Stimulated activated CD4-positive, alpha-beta T cell treated with anti-CD3 and anti-CD28 coated beads, Interleukin-2, amount 100 ng/mL, for 48 hours (primary cell): ENCODE results near the gene LDLR.
"Not testable (repeated sequence)": the region's sequence is repeated elsewhere in the genome, so short reads cannot be mapped to it uniquely, and the experiment has no call there.

Source experiments
- DNase-seq, 2 donors: peaks; one replicate each; pipeline ENCODE4 v3.0.0-alpha.2; 2020

LDLR gene

GRCh38 chr19:11111117-11111770 is 22.0 kb downstream of the LDLR start:
- DNase-seq = no peak

- DNase-seq = no peak
Observed at GRCh38 chr19:11111771-11112144, 22.5 kb downstream of the LDLR start.

- DNase-seq = no peak
Observed at GRCh38 chr19:11113140-11113708, 24.0 kb downstream of the LDLR start.

GRCh38 chr19:11115042-11115441 is 25.8 kb downstream of the LDLR start:
- no peak for DNase-seq

DNA sequence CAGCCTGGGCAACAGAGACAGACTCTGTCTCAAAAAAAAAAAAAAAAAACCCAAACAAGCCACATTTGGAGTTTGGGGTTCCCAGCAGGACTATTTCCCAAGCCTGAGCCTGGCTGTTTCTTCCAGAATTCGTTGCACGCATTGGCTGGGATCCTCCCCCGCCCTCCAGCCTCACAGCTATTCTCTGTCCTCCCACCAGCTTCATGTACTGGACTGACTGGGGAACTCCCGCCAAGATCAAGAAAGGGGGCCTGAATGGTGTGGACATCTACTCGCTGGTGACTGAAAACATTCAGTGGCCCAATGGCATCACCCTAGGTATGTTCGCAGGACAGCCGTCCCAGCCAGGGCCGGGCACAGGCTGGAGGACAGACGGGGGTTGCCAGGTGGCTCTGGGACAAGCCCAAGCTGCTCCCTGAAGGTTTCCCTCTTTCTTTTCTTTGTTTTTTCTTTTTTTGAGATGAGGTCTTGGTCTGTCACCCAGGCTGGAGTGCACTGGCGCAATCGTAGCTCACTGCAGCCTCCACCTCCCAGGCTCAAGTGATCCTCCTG is 26.7 kb downstream of the LDLR start:
- DNase-seq = no peak

GRCh38 chr19:11116507-11116906 is 27.2 kb downstream of the LDLR start:
- no peak for DNase-seq

DNA sequence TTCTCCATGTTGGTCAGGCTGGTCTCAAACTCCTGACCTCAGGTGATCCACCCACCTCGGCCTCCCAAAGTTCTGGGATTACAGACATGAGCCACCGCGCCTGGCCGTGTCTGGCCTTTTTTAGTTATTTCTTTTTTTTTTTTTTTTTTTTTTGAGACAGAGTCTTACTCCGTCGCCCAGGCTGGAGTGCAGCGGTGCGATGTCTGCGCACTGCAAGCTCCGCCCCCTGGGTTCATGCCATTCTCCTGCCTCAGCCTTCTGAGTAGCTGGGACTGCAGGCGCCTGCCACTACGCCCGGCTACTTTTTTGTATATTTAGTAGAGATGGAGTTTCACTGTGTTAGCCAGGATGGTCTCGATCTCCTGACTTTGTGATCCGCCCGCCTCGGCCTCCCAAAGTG is 32.7 kb downstream of the LDLR start:
- not testable (repeated sequence) for DNase-seq

DNA sequence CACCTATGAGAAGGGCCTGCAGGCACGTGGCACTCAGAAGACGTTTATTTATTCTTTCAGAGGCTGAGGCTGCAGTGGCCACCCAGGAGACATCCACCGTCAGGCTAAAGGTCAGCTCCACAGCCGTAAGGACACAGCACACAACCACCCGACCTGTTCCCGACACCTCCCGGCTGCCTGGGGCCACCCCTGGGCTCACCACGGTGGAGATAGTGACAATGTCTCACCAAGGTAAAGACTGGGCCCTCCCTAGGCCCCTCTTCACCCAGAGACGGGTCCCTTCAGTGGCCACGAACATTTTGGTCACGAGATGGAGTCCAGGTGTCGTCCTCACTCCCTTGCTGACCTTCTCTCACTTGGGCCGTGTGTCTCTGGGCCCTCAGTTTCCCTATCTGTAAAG is 33.9 kb downstream of the LDLR start:
- no peak for DNase-seq

DNA sequence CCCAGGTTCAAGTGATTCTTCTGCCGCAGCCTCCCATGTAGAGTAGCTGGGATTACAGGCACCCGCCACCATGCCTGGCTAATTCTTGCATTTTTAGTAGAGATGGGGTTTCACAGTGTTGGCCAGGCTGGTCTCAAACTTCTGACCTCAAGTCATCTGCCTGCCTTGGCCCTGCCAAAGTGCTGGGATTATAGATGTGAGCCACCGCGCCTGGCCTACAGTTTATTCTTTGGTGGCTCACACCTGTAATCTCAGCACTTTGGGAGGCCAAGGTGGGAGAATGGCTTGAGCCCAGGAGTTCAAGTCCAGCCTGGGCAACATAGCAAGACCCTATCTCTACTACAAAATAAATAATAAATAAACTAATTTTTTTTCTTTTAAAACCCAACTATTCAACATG is 34.9 kb downstream of the LDLR start:
- DNase-seq = not testable (repeated sequence)

DNA sequence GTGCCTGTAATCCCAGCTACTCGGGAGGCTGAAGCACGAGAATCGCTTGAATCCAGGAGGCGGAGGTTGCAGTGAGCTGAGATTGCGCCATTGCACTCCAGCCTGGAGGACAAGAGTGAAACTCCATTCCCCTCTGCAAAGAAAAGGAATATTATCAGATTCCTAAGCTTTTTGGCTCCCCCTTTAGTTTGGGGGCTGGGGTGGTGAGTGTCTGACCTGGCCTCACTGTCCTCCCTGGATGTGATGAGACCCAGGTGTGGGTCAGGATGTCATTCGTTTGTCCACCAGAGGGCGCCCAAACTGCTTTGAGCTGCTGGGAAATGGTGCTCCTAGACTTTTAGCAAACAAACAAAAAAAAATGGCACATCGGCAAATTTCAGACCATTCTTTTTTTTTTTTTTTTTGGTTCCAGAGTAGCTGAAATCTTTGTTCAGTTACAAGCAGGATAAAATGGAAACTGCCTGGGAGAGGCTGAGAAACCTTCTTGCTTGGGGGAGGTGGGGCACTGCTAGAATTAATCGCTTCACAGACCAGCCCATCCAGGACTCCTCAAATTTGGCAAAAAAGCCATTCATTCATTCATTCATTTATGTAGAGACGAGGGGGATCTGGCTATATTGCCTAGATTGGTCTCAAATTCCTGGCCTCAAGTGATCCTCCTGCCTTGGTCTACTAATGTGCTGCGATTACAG is 36.9 kb downstream of the LDLR start:
- peak; percentile 80 for DNase-seq

- no peak for DNase-seq
Observed at GRCh38 chr19:11127905-11128304, 38.6 kb downstream of the LDLR start.

DNA sequence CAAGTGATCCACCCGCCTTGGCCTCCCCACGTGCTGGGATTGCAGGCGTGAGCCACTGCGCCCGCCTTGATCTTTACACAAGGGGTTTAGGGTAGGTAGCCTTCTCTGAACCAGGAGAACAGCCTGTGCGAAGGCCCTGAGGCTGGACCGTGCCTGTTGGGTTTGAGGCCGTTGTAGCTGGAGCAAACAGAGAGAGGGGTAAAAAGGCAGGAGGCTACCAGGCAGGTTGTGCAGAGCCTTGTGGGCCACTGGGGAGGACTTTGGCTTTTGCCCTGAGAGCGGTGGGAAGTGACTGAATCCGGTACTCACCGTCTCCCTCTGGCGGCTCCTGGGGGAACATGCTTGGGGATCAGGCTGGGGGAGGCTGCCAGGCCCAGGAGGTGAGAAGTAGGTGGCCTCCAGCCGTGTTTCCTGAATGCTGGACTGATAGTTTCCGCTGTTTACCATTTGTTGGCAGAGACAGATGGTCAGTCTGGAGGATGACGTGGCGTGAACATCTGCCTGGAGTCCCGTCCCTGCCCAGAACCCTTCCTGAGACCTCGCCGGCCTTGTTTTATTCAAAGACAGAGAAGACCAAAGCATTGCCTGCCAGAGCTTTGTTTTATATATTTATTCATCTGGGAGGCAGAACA is 41.7 kb downstream of the LDLR start:
- peak; percentile 70 to 71 for DNase-seq

DNA sequence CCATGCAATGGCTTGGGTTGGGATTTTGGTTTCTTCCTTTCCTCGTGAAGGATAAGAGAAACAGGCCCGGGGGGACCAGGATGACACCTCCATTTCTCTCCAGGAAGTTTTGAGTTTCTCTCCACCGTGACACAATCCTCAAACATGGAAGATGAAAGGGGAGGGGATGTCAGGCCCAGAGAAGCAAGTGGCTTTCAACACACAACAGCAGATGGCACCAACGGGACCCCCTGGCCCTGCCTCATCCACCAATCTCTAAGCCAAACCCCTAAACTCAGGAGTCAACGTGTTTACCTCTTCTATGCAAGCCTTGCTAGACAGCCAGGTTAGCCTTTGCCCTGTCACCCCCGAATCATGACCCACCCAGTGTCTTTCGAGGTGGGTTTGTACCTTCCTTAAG is 42.2 kb downstream of the LDLR start:
- no peak for DNase-seq

DNA sequence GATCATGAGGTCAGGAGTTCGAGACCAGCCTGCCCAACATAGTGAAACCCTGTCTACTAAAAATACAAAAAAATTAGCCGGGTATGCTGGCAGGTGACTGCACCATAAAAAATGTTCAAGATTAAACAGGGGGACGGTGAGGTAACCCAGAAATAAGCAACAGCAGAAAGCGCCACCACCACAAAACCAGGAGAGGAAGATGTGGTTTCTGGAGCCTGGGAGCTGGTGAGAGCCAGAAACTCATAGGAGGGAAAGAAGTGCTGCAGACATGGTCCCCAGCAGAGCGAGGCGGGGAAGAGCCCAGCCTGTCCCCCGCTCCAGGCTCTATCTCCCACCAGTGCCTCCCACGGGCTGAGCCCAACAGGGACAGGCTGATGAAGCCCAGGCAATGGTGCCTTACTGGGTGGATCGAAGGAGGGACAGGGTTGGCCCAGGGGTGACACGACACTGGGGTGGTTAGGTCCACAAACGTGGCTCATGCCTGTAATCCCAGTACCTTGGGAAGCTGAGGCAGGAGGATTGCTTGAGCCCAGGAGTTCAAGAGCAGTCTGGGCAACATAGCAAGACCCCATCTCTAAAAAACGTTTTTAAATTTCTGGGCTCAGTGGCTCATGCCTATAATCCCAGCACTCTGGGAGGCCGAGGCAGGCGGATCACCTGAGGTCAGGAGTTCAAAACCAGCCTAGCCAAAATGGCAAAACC is 47.3 kb downstream of the LDLR start:
- no peak for DNase-seq

- peak; percentile 48 to 51 for DNase-seq
Observed at GRCh38 chr19:11137542-11138384, 48.5 kb downstream of the LDLR start.

- no peak for DNase-seq
Observed at GRCh38 chr19:11138601-11139300, 49.5 kb downstream of the LDLR start.

- not testable (repeated sequence) for DNase-seq
Observed at GRCh38 chr19:11140023-11140538, 50.8 kb downstream of the LDLR start.

DNA sequence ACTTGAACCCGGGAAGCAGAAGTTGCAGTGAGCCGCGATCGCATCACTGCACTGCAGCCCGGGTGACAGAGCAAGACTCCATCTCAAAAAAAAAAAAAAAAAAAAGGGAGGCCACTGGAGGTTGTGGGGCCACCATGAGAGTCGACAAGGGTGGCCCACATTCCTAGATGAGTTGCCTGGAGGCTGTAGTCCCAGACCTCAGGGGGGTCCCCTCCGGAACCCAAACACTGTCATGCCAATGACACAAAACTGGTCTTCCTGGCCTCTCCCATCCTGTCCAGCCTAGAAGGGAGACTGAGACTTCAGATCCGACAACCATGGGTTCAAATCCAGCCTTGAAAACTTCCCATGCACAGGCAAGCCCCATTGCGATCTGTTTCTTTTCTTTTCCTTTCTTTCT is 51.6 kb downstream of the LDLR start:
- DNase-seq = no peak

- DNase-seq = no peak
Observed at GRCh38 chr19:11141937-11142527, 52.8 kb downstream of the LDLR start.

DNA sequence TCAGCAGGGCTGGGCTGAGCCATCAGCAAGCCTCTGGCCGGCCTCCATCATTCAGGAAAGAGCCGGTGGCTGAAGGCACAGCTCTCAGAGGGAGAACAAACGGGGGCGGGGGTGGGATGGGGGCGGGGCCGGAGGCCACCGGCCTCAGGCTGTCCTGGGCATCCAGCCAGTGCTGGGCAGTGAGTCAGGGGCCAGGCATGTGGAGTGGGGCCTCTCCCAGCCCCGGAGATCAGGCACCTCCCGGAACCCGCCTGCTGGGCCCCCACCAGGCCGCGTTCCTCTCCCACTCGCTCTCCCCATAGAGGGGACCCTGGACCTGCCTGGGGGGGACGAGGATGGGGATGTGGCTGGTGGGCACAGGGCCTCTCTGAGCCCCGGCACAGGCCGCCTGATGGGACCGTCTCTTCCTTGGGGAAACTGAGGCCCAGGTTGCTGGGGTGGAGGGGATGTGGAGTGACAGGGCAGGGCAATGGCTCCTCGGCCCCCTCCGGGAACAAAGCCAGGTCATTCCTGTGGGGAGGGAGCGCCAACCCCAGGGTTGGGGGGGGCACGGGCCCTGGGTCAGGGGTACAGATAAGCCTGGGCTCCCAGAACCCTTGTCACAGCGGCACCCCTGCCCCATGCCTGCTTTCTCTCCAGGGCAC is 53.4 kb downstream of the LDLR start:
- DNase-seq = no peak
